NCI-H2196 treated with DMSO at 0.1 percent for 48 hours (cell line): Measurements from ENCODE around the gene MEST.
"Not testable (repeated sequence)": the region's sequence is repeated elsewhere in the genome, so short reads cannot be mapped to it uniquely, and the experiment has no call there.

ENCODE experiments used
- DNase-seq: peaks from one replicate; lab custom pipeline; 2025; ENCODE audit not compliant: unreplicated experiment; lab: John Stamatoyannopoulos, UW

MEST gene

GRCh38 chr7:130483031-130483430 lies 8.9 kb upstream of the MEST start:
- DNase-seq: no peak

- DNase-seq: no peak
These were observed 6.2 kb upstream of the MEST start for GRCh38 chr7:130485734-130486113.

- peak; percentile 96 for DNase-seq
These were observed 5.6 kb upstream of the MEST start for GRCh38 chr7:130486114-130486953.

GRCh38 chr7:130486954-130487436 lies 4.9 kb upstream of the MEST start:
- DNase-seq: peak; percentile 35

GRCh38 chr7:130488392-130489139 lies 3.3 kb upstream of the MEST start:
- no peak for DNase-seq

GRCh38 chr7:130489140-130489983 lies 2.5 kb upstream of the MEST start:
- DNase-seq: no peak

- no peak for DNase-seq
These were observed 1.5 kb upstream of the MEST start for GRCh38 chr7:130490311-130490791.

- no peak for DNase-seq
These were observed 739 bp upstream of the MEST start for GRCh38 chr7:130490888-130491804.

- no peak for DNase-seq
These were observed 814 bp downstream of the MEST start for GRCh38 chr7:130492523-130493274.

- no peak for DNase-seq
These were observed 1.5 kb downstream of the MEST start for GRCh38 chr7:130493275-130493873.

GRCh38 chr7:130494431-130494858 lies 2.6 kb downstream of the MEST start:
- no peak for DNase-seq

- no peak for DNase-seq
These were observed 8.6 kb downstream of the MEST start for GRCh38 chr7:130500463-130500862.

GRCh38 chr7:130500910-130501309 lies 9.0 kb downstream of the MEST start:
- DNase-seq: no peak

GRCh38 chr7:130505753-130506152 lies 13.9 kb downstream of the MEST start:
- DNase-seq: no peak

- no peak for DNase-seq
These were observed 14.5 kb downstream of the MEST start for GRCh38 chr7:130506358-130506757.

- DNase-seq: not testable (repeated sequence)
These were observed 20.2 kb downstream of the MEST start for GRCh38 chr7:130512038-130512437.

- no peak for DNase-seq
These were observed 21.6 kb downstream of the MEST start for GRCh38 chr7:130513447-130513846.

GRCh38 chr7:130515315-130516040 lies 23.6 kb downstream of the MEST start:
- DNase-seq: no peak
